HepG2 (cell line): ENCODE data around the gene TXNL4A. TPM values are rescaled to one million over a fixed set of nuclear protein-coding genes. Genes with fewer than 3 reads are reported as not detected.

Experiments used
- AHR ChIP-seq: IDR thresholded peaks from 2 replicates; pipeline ENCODE4 v1.6.1; 2018; ENCODE audit warnings: missing genetic modification reagents, missing compliant biosample characterization
- ASH2L ChIP-seq: fragments of 300-600, 200-600 bp; sonication (generic); IDR thresholded peaks from 2 replicates; pipeline ENCODE4 v1.7.0; 2017; ENCODE audit warnings: low read depth, mild to moderate bottlenecking, moderate library complexity, mixed read lengths, low read length; ENCODE audit not compliant: insufficient read length
- CBFB ChIP-seq: sonication (generic); formaldehyde crosslinking; IDR thresholded peaks from 2 replicates; pipeline ENCODE4 v1.4.0; 2020; ENCODE audit warnings: missing genetic modification reagents
- GATAD2A ChIP-seq: IDR thresholded peaks from 2 replicates; pipeline ENCODE4 v1.6.1; 2016
- MYPOP ChIP-seq: sonication (generic); formaldehyde crosslinking; IDR thresholded peaks from 2 replicates; pipeline ENCODE4 v1.8.1; 2023; ENCODE audit warnings: mild to moderate bottlenecking, moderate library complexity, missing genetic modification reagents
- RNF219 ChIP-seq: sonication (generic); formaldehyde crosslinking; IDR thresholded peaks from 2 replicates; pipeline ENCODE4 v1.5.0; 2020; ENCODE audit warnings: mild to moderate bottlenecking, missing genetic modification reagents
- U2AF2 ChIP-seq: fragments of 200-400 bp; formaldehyde crosslinking; IDR thresholded peaks from 2 replicates; pipeline ENCODE4 v1.6.1; 2017; ENCODE audit warnings: low read depth, mild to moderate bottlenecking, low read length
- ZNF10 ChIP-seq: sonication (generic); formaldehyde crosslinking; IDR thresholded peaks from 2 replicates; pipeline ENCODE4 v1.4.0; 2020; ENCODE audit warnings: mild to moderate bottlenecking, low read depth, missing genetic modification reagents, borderline replicate concordance
- ZNF292 ChIP-seq: sonication (generic); formaldehyde crosslinking; IDR thresholded peaks from 2 replicates; pipeline ENCODE4 v1.8.1; 2022; ENCODE audit warnings: mild to moderate bottlenecking, low read depth, missing genetic modification reagents, borderline replicate concordance
- ZNF33A ChIP-seq: sonication (generic); formaldehyde crosslinking; IDR thresholded peaks from 2 replicates; pipeline ENCODE4 v1.5.1; 2020; ENCODE audit warnings: missing genetic modification reagents, mild to moderate bottlenecking, moderate library complexity, borderline replicate concordance
- ZNF407 ChIP-seq: sonication (generic); formaldehyde crosslinking; IDR thresholded peaks from one replicate; pipeline ENCODE4 v1.5.1; 2020; ENCODE audit warnings: mild to moderate bottlenecking, missing genetic modification reagents; ENCODE audit errors: not compliant biosample characterization
- ZNF431 ChIP-seq: sonication (generic); formaldehyde crosslinking; IDR thresholded peaks from 2 replicates; pipeline ENCODE4 v1.9.0; 2022; ENCODE audit warnings: missing genetic modification reagents, low read depth, mild to moderate bottlenecking, borderline replicate concordance
- ZNF607 ChIP-seq: sonication (generic); formaldehyde crosslinking; IDR thresholded peaks from 2 replicates; pipeline ENCODE4 v1.5.1; 2020; ENCODE audit warnings: missing genetic modification reagents, mild to moderate bottlenecking, borderline replicate concordance
- ZNF773 ChIP-seq: sonication (generic); formaldehyde crosslinking; IDR thresholded peaks from 2 replicates; pipeline ENCODE4 v1.4.0; 2020; ENCODE audit warnings: missing genetic modification reagents, borderline replicate concordance
- ZNF781 ChIP-seq: sonication (generic); formaldehyde crosslinking; IDR thresholded peaks from 2 replicates; pipeline ENCODE4 v1.5.1; 2020; ENCODE audit warnings: borderline replicate concordance, mild to moderate bottlenecking, missing genetic modification reagents; ENCODE audit errors: not compliant biosample characterization
- polyA plus RNA-seq, 8 experiments: library from polyadenylated mRNA; depleted of rRNA in 3 of 8; stranded (reverse) in 7 of 8; unstranded in 1 of 8; fragments of >200 nt; fragmentation: Illumina TruSeq in 4 of 8; extraction: Trizol in 4 of 8; gene quantifications; 2 replicates each; pipeline versions ENCODE4 v1.2.1 to v1.2.3, GENCODE V29; 2011 to 2016; ENCODE audit warnings: low read depth in 4 of 8, missing spikeins in 1 of 8, mixed read lengths in 1 of 8; ENCODE audit not compliant: insufficient read depth in 1 of 8
- total RNA-seq, 5 experiments: library from RNA; depleted of rRNA; stranded (reverse); fragments of >200 nt; fragmentation: Illumina TruSeq; extraction: Trizol; gene quantifications; 2 replicates each; pipeline ENCODE4 v1.2.3, GENCODE V29; 2016; ENCODE audit warnings: low read depth in 1 of 5

The TXNL4A gene
- total and polyA plus RNA-seq, 2 of the 13 experiments (the other 11 are each of a cell fraction or from before 2014, with no cell fraction given): 172 to 202 TPM

GRCh38 chr18:80034068-80034851, 45.9 kb upstream of the TXNL4A start, which contains the start of gene RBFA (continued):
- no peak for TF ChIP-seq ZNF407
- peak; percentile 74 for TF ChIP-seq ZNF607 (CRISPR knock-in tag)
- TF ChIP-seq ASH2L: peak; percentile 91
- no peak for TF ChIP-seq GATAD2A (CRISPR knock-in tag)
- peak; percentile 93 for TF ChIP-seq MYPOP (CRISPR knock-in tag)
- TF ChIP-seq ZNF292: peak; percentile 61; the same call in 1 of the 2 replicates
- TF ChIP-seq CBFB (CRISPR knock-in tag): peak; percentile 53; the same call in 1 of the 2 replicates
- no peak; the same call in 1 of the 2 replicates for TF ChIP-seq ZNF431 (CRISPR knock-in tag)
- TF ChIP-seq ZNF773 (CRISPR knock-in tag): peak; percentile 31; the same call in 1 of the 2 replicates
- no peak for TF ChIP-seq RNF219 (CRISPR knock-in tag)
- TF ChIP-seq ZNF10: no peak
- no peak for TF ChIP-seq ZNF33A (CRISPR knock-in tag)
- TF ChIP-seq ZNF781 (CRISPR knock-in tag): no peak
- TF ChIP-seq U2AF2: no peak
- TF ChIP-seq AHR (CRISPR knock-in tag): 0 out of 2 replicates have a peak, but pooled peaks have one; percentile 27
